SH-SY5Y (cell line): ENCODE measurements around the gene PHLPP1.

Experiments
- GATA2 ChIP-seq: IDR thresholded peaks from 2 replicates; pipeline ENCODE4 v1.6.1; 2011; ENCODE audit warnings: mild to moderate bottlenecking, low read depth, low read length
- GATA3 ChIP-seq: IDR thresholded peaks from 2 replicates; pipeline ENCODE4 v1.6.1; 2011; ENCODE audit warnings: low read depth, mild to moderate bottlenecking, low read length, moderate library complexity

DNA sequence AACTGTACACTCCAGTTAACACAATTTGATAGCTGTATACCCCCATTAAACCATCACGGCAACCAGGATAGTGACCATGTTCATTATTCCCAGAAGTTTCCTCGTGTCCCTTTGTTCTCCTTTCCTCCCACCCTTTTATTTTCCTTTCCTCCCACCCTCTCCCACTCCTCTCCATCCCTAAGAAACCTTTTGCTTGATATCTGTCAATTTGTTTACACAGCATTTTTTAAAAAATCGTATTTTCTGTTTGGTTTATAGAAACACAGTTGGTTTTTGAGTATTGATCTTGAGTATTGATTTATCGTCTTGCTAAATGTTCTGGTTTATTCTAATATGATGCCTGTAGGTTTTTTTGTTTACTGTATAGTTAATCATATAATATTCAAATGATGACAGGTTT, 119.4 kb downstream of the PHLPP1 start:
- TF ChIP-seq GATA2 (no peak), GATA3 (no peak)
